Fibroblast of lung (primary cell): ENCODE results near the gene MOV10.

ENCODE experiments used
- CTCF ChIP-seq, 2 donors: IDR thresholded peaks in 1 of 2; conservative IDR thresholded peaks in 1 of 2; 1 replicate in 1 of 2; 2 replicates in 1 of 2; pipeline ENCODE4 v1.5.1; 2011 to 2012; ENCODE audit warnings: low read length in 2 of 2, control low read depth in 1 of 2, inconsistent platforms in 1 of 2, low read depth in 1 of 2, mild to moderate bottlenecking in 1 of 2
- EZH2 ChIP-seq: IDR thresholded peaks from 2 replicates; pipeline ENCODE4 v1.5.1; 2012; ENCODE audit warnings: low read length, control low read depth, mild to moderate bottlenecking; ENCODE audit errors: missing control alignments

DNA sequence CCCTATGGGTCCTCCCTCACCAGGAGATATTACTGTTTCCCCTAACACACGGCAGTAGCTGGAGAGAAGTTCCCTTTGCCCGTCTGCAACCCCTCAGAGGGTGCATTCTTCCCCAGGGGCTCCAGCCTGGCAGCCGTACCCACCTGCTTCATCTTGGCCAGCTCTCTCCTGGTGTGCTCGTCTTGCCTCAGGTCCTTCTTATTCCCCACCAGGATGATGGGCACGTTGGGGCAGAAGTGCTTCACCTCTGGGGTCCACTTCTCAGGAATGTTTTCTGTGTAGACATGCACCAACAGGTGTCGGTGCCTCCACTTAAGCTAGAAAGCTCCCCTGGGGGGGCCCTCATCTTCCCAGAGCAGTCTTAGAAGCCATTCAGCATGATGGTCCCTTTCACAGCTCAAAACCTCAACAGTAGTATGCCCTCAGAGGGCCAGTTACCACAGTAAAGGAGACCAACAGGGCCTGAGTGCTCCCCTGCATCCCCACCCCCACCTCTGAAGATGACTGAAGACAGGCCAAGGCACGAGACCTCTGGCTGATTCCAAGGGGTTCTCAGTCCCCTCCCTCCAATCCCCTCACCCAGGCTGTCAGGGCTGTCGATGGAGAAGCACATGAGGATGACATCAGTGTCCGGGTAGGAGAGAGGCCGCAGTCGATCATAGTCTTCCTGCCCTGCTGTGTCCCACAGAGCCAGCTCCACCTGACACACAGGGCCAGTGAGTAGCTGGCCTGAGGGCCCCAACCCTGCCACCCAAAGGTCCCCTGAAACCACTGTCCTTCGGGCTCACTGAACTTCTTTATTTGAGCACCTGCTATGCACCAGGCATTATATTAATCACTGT is 28.2 kb downstream of the MOV10 start:
- TF ChIP-seq EZH2 (no peak), CTCF (conservative IDR thresholded peaks at IDR 0.05 in 1 of 2, IDR thresholded peaks at IDR 0.05 in 1 of 2; ENCODE audit: low read depth in 1 of 2, low read length in 2 of 2) (no peak)
